HG03064 (cell line): Measurements from ENCODE around the gene CCDC63.

Experiments used
- ATAC-seq: cut with Tn5 transposase; IDR thresholded peaks from one replicate; pipeline ENCODE4 v1.9.1; 2021; ENCODE audit warnings: low read depth; ENCODE audit not compliant: unreplicated experiment

Gene CCDC63

DNA sequence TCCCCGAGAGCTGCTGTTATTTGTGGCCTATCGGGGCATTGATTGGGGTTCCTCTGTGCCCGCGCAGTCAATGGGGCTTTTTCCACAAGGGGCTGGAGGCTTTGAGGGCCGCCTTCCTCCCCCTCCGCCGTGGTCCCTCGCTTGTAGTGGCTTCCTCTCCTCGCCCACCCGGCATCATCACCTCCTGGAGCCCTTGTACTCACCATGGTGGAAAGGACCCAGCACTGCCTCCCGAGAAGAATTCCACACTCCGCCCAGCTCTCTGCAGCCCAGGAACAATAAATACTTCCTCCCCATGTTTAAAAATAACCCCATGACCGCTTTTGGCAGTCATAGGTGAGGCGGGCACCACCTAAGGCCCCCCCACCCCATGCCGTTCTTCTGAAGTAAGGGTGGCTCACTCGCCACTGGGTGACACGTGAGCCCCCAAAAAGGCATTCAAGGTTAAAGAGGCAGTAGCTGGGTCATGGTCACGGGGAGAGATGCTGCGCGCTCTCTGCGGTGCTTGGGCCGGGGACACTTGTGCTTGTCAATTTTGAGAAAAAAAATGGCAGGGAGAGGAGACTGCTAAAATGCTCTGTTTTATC lies 73.6 kb downstream of the CCDC63 start, which contains the start of gene MYL2:
TSS of gene MYL2 (minus strand) at position 256 of the 587 bp plus-strand sequence. CDS start at position 206, 50 bp downstream.
- no peak for ATAC-seq

DNA sequence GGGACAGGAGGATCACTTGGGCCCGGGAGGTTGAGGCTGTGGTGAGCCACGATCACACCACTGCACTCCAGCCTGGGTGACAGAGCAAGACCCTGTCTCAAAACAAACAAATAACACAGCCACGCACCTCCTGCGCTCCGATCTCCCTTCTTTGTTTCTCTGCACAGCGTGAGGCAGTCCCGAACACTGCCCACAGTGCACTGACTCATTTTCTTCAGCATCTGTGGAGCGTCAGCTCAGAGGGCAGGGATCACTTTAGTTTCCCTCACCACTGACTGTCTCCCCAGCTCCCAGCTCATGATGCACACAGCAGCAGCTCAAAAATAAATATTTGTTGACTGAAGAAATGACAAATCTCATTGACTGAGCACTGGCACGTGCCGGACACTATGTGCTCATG lies 74.5 kb downstream of the CCDC63 start:
- ATAC-seq, result no peak

GRCh38 chr12:110922652-110923051 lies 75.9 kb downstream of the CCDC63 start:
- no peak for ATAC-seq

GRCh38 chr12:110923192-110923591 lies 76.4 kb downstream of the CCDC63 start:
- no peak for ATAC-seq

DNA sequence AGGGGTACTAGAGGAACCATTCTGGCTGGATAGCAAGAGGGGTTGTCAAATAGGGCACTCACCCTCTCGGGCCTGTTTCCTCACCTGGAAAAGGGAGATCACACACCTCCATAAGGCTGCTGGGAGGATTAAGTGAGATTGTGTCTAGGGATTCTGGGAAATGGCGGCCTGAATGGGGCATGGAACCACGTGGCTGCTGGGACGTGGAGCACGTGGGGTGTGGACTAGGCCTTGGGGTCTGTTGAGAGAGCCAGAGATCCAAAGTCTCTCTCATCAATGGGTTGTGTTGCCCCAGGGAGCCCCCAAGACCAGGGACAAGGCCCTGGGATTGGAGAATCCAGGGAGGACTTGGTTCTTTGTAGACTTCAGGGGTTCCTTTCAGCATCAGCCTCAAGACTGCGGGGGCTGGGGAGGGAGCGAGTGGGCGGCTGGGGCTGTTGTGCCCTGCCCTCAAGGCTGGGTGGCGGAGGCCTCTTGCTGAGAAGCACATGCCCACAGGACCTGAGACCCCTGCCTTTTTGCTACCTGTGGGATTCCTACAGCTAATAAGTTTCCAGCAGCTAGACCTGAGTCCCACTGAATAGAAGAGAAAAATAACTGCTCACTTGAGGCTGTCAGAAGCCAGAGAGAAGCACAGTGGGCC lies 77.0 kb downstream of the CCDC63 start:
- no peak for ATAC-seq

- no peak for ATAC-seq
Measured at GRCh38 chr12:110927546-110927945, 80.8 kb downstream of the CCDC63 start.

GRCh38 chr12:110928700-110929099 lies 81.9 kb downstream of the CCDC63 start:
- no peak for ATAC-seq

DNA sequence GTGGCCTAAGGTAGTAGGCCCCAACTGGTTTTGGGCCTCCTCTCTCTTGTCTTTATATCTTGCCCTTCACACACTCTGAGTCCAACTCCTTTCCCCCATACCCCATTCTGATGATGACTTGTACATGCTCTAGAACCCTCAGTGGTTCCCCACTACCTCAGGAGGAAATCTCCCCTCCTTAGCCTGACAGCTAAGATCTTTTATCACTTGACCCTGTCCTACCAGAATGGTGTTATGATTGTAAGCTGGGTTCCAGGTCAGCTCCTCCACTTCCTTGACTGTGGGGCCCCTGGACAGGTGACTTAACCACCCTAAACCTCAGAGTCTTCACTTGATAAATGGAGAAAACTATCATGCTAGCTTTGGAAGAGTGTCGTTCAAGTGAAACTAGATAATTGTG lies 83.0 kb downstream of the CCDC63 start:
- no peak for ATAC-seq

DNA sequence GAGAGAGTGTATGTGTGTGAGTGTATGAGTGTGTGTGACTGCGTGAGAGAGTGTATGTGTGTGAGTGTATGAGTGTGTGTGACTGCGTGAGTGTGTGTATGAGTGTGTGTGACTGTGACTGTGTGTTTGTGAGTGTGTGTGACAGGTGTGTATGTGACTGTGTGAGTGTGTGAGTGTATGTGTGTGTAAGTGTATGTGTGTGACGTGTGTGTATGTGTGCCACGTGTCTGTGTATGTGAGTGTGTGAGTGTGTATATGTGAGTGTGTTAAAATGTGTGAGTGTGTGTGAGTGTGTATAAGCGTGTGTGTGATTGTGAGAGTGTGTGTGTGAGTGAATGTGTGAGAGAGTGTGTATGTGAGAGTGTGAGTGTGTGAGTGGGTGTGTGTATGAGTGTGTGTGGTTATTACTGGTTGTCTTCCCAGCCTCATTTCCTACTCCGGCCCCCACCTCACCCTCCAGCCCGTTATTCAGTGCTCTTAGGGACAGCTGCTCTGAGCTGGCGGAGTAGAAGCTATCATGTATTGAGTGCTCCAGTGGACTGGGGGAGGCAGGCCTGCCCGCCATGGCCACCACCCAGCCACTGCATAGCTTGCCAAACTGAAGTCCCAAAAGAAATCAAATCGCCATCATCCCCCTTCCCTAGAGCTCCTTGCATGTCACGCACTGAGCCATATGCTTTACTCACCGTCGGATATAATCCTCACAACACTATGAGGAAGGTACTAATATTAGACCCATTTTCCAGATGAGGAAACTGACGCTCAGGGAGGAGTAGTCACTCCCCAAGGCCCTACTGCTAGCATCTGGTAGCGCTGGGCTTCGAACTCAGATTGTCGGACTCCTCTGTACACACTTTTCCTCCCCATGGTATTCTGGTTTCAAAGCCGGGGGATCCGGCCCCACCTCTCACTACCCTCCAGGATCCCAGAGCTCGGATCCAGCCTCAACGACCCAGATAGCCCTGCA lies 83.8 kb downstream of the CCDC63 start:
- no peak for ATAC-seq

GRCh38 chr12:110931315-110931728 lies 84.5 kb downstream of the CCDC63 start:
- no peak for ATAC-seq

DNA sequence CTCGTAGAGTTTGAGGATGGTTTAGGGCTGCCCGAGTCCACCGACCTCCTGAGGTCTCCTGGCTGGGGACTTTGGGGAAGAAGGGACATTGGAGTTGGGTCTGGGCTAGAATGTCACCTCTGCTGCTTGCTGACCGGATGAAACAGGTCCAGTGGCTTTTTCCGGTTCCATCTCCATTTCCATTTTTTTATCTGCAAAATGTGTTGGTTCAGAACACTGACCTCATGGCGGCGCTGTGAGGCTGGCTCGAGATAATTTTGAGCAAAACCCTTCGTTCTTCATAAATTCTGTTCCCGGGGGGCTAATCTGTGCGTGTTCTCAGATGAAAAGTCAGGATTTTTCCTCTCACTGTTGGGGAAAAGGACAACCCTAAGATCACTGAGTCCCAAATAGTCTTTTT lies 85.3 kb downstream of the CCDC63 start:
- no peak for ATAC-seq

GRCh38 chr12:110933326-110933974 lies 86.7 kb downstream of the CCDC63 start:
- ATAC-seq, result no peak

DNA sequence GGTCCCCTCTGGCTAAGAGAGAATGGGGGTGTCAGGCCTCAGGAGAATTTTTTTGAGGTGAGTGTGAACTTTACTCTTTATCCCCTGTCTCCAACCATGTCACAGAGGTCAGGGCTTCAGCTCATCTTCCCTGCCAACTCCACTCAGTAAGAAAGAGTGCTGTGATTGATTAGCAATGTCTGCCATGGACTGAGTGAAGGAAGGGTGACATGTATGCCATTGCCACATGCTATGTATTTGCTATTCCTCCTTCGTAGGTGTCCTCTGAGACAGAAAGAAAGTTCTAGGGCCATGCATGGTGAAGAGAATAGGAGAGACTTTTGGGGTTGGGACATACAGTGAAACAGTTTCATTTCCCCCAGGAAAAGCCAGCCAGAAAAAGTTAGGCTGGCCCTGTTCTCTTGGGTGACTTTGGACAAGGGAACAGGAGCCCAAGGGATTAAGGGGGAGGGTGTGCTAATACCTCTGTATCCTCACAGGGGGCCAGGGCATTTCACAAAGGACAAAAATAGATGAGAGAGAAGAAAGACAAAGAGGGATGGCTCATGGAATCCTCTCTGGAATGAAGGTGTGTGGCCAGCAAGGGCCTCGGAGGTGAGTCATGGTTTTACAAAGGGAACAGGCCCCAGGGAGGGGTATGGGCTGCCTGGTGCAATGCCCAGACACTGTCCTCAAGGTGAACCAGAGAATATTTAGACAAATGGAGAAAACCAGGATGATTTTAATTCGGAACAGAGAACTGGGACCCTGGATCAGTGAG lies 87.5 kb downstream of the CCDC63 start:
- no peak for ATAC-seq

DNA sequence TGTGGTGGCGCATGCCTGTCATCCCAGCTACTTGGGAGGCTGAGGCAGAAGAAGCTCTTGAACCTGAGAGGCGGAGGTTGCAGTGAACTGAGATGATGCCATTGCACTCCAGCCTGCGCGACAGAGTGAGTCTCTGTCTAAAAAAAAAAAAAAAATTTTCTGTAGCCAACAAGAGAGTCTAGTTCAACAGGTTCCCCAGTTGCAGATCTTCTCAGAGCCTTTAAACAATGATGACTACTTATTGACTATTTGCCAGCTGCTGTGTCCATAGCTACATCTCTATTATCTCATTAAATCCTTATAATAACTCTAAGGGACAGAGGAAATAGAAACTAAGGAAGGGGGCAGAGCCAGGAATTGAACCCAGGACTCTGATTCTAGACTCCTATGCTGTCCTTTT lies 88.8 kb downstream of the CCDC63 start:
- ATAC-seq, result no peak

DNA sequence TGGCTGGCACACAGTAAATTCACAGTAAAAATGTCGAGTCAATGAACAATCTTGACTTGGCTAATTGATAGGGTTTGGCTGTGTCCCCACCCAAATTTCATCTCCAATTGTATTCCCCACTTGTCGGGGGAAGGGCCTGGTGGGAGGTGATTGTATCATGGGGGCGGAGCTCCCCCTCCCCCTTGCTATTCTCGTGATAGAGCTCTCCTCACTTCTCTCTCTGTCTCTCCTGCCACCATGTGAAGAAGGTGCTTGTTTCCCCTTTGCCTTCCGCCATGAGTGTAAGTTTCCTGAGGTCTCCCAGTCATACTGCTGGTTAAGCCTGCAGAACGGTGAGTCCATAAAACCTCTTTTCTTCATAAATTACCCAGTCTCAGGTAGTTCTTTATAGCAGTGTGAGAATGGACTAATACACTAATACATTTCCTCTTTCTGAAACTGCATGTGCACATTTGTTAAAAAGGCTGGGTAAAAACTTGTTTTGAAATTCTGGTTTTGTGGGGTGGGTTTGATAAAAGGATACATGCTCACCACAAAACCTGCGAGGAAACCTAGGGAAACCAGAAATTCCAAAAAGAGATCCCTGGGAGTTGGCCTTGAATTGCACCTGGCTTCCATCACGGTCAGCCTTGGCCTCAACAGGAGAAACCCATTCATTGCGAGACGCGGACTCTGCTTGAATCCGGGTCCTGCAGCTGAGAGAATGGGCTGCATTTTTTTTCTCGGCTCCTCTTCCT lies 89.7 kb downstream of the CCDC63 start:
- no peak for ATAC-seq

DNA sequence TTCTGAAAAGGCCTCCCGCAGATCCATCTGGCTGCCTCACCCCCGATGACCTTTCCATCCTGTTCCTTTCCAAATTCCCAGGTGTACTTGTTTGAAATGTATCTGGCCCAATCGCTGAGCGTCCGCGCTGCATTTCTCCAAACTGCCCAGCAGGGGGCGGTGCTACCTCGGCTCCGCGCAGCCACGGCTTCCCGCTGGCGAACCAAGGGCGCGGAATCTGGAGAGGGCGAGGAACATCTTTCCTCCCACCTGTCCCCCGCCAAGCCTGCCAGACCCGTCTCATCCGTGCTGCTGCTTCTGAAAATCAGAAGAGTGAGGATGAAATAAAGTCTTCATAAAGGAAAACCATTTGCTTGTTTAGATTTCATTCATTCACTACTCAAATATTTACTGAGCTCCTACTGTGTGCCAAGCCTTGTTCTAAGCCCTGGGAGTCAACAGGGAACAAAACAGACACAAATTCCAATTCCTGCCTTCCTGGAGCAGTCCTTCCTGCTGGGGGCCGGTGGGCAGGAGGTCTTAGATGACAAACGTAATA lies 90.4 kb downstream of the CCDC63 start:
- ATAC-seq, result no peak

- no peak for ATAC-seq
Measured at GRCh38 chr12:110940296-110940695, 93.5 kb downstream of the CCDC63 start.

DNA sequence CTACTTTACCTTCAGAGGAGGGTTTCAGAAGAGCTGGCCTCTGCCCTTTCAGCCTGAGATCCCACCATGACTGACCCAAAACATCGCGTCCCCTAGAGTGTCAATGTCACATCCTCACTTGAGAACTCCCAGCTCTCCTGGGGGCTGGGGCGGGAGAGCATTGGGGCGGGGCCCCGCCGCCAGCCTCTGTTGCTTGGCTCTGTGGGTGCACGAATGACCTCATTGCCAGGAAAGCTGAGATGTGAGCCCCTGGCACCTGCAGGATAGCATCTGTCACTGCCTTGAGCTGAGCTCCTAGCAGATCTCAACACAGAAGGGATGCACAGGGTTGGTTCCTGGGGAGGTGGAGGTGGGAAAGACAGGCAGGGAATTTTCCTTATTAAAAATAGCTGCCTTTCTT lies 94.1 kb downstream of the CCDC63 start:
- ATAC-seq, result no peak

DNA sequence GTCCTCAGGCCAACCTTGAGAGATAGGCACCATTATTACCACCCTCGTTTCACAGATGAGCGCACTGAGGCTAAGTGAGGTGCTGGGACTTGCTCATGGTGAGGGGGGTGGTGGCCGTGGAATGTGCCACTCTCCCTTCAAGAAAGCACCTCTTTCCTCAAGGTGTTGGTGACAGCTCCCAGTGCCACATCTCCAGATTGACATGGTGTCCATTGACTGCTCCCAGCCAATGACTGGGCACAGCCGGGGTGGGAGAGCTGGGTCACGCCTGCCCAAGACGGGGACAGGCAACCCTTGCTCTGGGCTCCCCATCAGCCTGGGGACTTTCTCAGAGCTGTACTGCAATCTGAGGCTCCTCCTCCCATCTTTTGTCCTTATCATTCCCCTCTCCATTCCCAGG lies 94.6 kb downstream of the CCDC63 start:
- no peak for ATAC-seq
